ENCODE results near the gene ARVCF.
A peak's percentile ranks its signal among the peaks of the same experiment; 100 is the strongest.

Gene ARVCF

DNA sequence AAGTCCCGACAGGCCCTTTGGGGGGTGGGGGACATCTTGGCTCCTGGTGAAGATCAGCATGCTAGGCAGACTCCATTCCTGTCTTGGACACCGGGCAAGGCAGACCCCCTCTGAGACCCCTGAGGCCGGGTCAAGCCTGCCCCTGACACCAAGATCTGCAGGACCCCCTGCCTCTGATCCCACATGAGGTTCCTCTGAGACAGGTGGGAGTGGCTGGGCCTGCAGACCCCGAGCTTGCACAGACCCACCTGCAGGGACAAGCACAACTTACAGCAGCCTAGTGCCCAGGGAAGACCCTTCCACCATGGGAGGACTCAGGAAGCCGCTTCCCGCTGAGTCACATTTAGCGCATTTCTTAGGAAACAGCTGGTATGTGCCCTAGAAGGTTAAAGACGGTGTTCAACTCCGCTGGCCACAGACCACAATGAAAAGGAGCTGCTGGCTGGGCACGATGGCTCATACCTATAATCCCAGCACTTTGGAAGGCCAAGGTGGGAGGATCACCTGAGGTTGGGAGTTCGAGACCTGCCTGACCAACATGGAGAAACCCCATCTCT is 15.5 kb downstream of the ARVCF start:
- H3K27me3 Mint-ChIP-seq, result no peaks in the 10 kb centered on the region
- H3K4me1 Mint-ChIP-seq, result no peaks in the 10 kb centered on the region
- no peak overlapping the region for H3K4me3 Mint-ChIP-seq
- H3K9me3 Mint-ChIP-seq, result peaks cover 4% of the 10 kb centered on the region
- H3K27ac Mint-ChIP-seq, result no peak overlapping the region
- H3K36me3 Mint-ChIP-seq, result peaks cover 12% of the 10 kb centered on the region

DNA sequence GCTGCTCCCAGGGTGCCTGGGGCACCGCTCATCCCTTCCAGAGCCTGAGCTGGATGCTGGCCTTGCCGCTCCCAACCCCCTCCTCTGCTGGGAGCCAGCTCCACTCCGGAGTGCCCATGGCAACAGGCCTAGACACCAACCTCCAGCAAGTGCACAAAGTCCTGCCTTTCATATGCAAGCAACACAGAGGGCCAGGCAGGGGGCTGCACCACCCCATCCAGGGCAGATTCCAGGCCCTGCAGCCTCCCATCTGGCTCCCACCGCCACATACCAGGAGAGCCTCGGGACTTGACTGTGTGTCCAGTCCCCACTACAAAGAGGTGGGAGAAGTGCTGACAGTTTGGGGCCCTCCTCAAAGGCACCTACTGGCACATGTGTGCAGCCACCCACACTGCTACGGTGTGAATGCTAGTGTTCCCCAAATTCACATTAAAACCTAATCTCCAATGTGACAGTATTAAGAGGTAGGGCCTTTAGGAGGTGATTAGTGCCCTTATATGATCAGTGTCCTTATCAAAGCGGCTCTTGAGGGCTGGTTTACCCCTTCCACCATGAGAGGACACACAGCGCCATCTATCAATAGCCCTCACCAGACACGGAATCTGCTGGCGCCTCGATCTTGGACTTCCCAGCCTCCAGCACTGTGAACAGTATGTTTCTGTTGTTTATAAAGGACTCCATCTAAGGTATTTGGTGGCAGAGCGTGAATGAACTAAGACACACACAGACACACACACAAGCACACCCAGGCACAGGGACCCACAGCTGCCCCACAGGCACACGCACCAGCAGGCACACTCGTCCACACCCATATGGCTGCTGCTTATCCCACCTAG is 16.2 kb downstream of the ARVCF start:
- Mint-ChIP-seq H3K4me1 (no peaks in the 10 kb centered on the region), H3K27ac (no peak overlapping the region), H3K27me3 (no peaks in the 10 kb centered on the region), H3K36me3 (peaks cover 12% of the 10 kb centered on the region), H3K9me3 (peaks cover 4% of the 10 kb centered on the region), H3K4me3 (no peak overlapping the region)

DNA sequence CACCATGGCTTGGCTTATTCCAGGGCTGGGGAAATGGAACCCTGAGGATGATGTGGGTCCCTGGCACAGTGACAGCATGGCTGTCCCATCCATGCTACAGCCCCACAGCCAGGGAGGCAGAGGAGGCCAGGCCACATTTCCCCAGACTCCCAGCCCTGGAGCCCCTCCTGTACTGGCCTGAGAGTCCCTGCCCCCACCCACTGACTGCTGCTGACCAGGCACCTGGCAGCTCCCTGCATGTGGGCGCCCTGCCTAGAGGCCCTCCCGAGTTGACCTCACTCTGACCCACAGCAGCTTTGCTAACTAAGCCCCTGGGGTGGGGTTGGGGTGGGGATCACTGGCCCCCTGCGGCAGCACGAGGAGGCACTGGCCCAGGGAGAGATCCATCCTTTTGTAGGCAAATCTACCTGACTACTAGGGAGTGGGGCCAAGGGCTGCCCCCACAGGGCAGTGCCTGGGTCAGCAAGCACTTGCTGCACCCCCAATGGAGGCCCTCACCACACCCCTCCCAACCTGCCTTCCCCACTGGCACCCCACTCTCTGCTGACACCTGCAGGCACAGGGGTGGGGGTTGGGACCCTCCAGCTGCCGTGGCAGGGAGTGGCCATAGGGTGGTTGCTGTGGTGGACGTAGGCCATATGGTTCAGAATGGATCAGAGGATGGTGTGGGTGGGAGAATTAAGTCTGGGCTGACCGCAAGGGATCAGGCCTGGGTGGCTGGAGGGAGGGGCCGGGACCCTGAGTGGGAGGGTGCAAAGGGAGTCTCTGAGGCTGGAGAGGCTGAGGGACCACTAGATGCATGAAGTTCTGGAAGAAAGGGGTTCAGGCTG is 17.4 kb downstream of the ARVCF start:
- no peaks in the 10 kb centered on the region for H3K4me1 Mint-ChIP-seq
- no peaks in the 10 kb centered on the region for H3K27me3 Mint-ChIP-seq
- H3K4me3 Mint-ChIP-seq, result no peak overlapping the region
- H3K27ac Mint-ChIP-seq, result no peak overlapping the region
- peaks cover 4% of the 10 kb centered on the region for H3K9me3 Mint-ChIP-seq
- H3K36me3 Mint-ChIP-seq, result peaks cover 12% of the 10 kb centered on the region

DNA sequence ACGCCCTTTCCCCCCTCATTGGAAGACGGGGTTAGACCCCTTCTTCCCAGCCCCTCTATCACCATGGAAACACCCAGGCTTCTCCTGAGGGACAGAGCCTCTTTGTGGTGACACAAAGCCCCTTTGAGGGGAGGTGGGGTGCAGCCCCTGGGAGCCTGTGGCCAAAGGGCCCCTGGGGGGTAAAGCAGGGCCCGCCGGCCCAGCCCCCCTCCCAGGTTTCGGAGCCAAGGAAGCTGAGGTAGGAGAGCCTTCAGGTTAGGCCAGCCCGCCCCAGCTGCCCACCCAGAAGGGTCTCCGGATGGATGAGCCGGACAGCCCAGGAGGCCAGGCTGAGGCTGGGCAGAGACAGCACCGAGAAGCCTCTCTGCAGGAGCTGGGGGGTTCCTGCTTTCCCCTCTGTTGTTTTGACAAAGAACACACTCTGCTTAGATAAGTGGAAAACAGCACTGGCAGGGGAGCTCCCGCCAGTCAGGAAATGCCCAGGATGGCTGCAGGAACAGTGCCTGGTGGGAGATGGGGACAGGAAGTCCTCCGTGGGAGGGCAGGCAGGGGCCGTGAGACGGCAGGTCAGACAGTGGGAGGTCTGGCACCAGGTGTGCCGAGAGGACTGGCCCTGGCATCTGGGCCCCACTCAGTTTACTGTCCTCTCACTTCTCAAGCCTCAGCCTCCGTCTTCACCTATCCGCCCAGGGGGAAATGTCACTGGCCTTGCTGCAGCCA is 18.2 kb downstream of the ARVCF start:
- H3K27me3 Mint-ChIP-seq, result no peaks in the 10 kb centered on the region
- no peak overlapping the region for H3K27ac Mint-ChIP-seq

DNA sequence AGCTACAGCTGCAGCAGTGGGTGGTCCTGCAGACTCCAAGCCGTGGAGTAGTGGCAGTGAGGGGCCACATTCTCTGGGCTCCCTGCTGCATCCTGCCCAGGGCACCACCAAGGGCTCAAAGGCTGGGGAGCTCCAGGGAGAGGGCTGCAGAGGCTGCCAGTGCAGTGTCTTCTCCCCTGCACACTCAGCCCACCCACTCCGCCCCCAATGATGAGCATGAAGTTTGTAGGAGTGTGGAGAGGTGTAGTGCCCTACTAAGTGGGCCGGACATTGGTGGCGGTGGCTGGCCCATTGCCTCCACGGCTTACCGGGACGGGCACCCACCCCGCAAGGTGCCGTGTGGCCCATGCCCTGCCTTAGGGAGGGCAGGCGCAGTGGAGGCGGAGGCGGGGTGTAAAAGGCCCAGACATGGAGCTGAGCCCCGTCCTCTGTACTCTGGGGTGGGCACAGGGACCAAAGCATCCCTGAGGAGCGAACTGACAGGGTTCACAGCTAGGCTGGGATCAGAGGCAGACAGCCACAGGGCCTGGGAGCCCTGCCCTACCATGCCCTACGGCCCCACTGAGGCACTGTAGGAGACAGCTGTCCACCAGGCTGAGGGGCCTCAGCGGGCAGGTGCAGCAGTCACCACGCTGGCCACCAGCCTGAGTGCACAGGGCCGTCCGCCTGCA is 18.9 kb downstream of the ARVCF start:
- Mint-ChIP-seq H3K4me3 (no peak overlapping the region), H3K9me3 (no peaks in the 10 kb centered on the region), H3K27me3 (no peaks in the 10 kb centered on the region), H3K36me3 (peaks cover 1% of the 10 kb centered on the region), H3K4me1 (no peaks in the 10 kb centered on the region), H3K27ac (no peak overlapping the region)

More for the DNA sequence above, 18.2 kb downstream of the ARVCF start:
- Mint-ChIP-seq H3K4me3 (no peak overlapping the region), H3K36me3 (peaks cover 7% of the 10 kb centered on the region), H3K9me3 (peaks cover 4% of the 10 kb centered on the region), H3K4me1 (no peaks in the 10 kb centered on the region)

DNA sequence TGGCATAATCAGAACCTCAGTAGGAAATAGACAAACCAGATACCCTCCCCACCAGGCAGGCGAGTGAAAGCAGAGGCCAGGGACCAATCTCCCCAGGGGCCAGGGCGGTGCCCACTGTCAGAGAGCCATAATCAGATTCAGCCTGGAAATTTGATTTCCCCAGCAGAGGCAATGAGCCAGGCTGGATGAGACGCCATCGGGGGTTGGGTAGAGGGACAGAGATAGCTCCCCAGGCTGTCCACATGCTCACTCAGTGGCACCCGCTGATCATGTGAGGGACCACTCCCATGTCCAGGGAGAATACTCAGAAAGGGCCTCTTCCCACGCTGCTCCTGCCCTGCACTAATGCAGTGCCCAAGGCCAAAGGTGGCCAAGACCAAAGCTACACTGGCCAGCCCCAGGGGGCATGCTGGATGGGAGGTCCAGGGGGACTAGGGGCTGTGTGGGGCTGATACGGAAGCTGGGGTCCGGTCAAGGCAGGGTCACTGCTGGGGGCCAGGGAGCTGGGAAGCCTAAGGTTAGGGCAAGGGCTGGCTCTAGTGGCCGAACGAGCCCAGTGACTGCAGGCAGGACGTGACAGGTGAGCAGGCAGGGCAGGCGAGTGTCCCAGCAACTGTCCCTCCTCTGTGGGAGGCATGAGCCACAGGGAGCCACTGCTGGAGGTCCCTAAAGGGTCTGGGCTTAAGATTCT is 19.8 kb downstream of the ARVCF start:
- no peaks in the 10 kb centered on the region for H3K4me1 Mint-ChIP-seq
- H3K9me3 Mint-ChIP-seq, result no peaks in the 10 kb centered on the region
- no peaks in the 10 kb centered on the region for H3K27me3 Mint-ChIP-seq
- no peak overlapping the region for H3K4me3 Mint-ChIP-seq
- H3K27ac Mint-ChIP-seq, result peak overlapping the region; percentile 55
- H3K36me3 Mint-ChIP-seq, result peaks cover 1% of the 10 kb centered on the region

DNA sequence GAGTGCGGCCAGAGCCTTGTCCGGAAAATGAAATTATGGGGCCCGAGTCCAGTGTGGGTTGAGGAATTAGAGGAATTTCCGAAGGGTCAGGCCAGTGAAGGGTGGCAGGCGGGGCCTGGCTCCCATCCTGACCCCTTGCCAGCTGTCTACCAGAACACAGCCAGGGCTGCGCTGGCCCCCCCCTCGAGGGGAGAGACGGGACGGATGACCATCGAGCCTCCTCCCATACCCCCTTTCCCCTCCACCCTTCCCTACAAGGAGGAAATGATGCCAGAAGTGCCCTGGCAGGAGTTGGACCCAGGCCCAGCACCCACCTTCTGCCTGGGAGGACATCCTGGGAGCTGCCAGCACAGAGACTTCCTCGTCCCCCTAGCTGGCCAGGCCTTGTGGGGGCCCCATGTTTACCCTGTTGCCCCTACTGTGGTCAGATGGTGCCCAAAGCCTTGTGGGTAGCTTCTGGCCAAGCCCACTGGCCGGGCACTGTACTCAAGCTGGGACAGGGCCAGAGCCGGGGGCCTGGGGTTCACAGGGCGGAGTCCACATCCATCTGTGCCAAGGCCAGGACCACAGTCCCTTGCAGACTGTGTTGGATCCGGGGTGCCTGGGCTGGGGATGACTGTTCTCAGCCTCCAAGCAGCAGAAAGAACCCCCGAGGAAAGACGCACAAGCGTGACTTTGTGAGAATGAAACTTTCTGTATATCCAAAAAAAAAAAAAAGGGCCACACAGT is 20.8 kb downstream of the ARVCF start:
- Mint-ChIP-seq H3K36me3 (no peaks in the 10 kb centered on the region), H3K9me3 (no peaks in the 10 kb centered on the region), H3K27me3 (no peaks in the 10 kb centered on the region), H3K4me3 (no peak overlapping the region), H3K4me1 (no peaks in the 10 kb centered on the region), H3K27ac (no peak overlapping the region)

DNA sequence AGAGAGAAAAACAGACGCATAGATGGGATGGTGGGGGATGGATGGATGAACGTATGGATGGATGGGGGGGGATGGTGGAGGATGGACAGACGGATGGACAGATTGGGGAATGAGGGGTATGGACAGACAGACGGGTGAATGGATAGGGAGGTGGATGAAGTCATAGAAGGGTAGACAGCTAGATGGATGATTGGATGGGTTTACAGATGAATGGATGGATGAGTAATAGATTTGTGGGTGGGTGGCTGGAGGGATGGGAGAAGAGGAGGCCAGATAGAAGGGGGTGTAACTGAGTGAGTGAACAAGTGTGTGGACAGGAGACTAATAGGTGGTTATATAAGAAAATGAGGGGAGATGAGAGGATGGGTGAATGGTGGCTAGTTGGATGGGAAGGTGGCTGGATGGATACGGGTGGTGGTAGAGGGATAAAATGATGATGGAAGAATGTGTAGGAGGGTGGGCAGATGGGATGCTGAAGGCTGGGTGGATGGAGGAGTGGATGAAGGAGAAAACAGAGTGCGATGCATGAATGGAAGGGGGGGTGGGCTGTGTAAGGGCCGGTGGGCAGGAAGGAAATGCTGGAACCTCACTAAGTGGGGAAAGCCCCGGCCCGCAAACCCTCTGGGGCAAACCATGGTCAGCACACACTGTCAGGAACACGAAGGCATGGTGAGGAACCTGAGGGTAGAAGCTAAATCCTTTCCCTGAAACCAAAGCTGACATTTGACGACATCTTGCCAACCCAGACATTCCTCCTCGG is 21.6 kb downstream of the ARVCF start:
- Mint-ChIP-seq H3K4me1 (no peaks in the 10 kb centered on the region), H3K36me3 (no peaks in the 10 kb centered on the region), H3K9me3 (no peaks in the 10 kb centered on the region), H3K27me3 (no peaks in the 10 kb centered on the region), H3K4me3 (no peak overlapping the region), H3K27ac (no peak overlapping the region)

DNA sequence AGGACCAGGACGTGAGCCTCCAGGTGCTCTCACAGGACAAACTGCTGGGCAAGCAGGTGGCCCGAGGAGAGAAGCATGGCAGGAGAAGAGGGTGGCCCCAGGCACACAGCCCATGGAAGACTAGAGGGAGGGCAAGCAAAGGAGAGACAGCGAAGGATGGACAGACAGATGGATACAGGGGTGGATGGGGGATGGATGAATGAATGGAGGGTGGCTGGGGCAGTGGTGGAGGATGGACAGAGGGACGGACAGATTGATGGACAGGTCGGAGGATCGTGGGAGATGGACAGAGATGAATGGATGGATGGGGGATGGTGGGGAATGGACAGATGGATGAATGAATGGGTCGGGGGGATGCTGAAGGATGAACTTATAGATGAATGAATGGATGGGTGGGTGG is 22.7 kb downstream of the ARVCF start:
- H3K36me3 Mint-ChIP-seq, result no peaks in the 10 kb centered on the region
- H3K27ac Mint-ChIP-seq, result no peak overlapping the region
- no peaks in the 10 kb centered on the region for H3K27me3 Mint-ChIP-seq
- no peaks in the 10 kb centered on the region for H3K4me1 Mint-ChIP-seq
- H3K4me3 Mint-ChIP-seq, result no peak overlapping the region
- no peaks in the 10 kb centered on the region for H3K9me3 Mint-ChIP-seq

DNA sequence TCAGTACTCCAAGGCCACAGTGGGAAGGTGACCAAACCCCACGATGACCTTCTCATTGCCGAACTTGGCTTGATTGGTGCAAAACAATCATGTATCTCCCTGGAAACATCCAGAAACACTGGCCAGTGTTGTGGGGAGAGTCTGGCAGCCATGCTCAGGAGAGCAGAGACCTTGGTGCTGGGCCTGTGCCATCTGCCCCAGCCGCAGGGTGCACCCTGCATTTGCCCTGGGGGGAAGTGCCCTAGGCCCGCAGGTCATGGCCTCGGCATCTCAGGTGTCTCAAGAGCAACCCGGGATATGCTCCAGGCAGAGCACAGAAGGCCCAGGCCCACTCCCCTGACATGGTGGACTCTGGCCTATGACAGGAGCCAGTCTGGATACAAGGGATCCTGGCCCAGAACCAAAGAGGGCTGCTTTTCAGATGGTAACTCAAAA is 23.7 kb downstream of the ARVCF start:
- Mint-ChIP-seq H3K27me3 (no peaks in the 10 kb centered on the region), H3K4me1 (no peaks in the 10 kb centered on the region), H3K9me3 (no peaks in the 10 kb centered on the region), H3K4me3 (no peak overlapping the region), H3K27ac (no peak overlapping the region), H3K36me3 (no peaks in the 10 kb centered on the region)

DNA sequence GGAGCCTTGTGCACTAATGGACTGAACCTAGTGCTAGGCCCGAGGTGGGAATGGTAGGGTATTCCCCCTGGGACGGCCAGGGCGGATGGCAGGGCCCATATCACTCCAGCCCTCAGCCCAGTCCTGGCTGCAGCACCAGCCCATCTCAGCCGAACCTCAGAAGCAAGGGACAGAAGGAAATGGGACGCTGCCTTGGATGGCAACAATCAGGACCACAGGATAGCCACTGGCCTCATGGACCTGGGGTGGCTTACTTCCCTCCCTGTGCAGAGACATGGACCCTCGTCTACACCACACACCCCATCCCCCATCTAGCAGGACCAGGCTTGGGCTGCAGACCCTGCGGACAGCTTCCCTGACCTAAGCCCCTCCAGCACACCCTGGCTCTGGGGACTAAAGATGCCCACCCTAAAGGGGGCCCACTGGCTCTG is 24.1 kb downstream of the ARVCF start:
- Mint-ChIP-seq H3K36me3 (no peaks in the 10 kb centered on the region), H3K27ac (no peak overlapping the region), H3K27me3 (no peaks in the 10 kb centered on the region), H3K4me1 (no peaks in the 10 kb centered on the region), H3K4me3 (no peak overlapping the region), H3K9me3 (no peaks in the 10 kb centered on the region)

DNA sequence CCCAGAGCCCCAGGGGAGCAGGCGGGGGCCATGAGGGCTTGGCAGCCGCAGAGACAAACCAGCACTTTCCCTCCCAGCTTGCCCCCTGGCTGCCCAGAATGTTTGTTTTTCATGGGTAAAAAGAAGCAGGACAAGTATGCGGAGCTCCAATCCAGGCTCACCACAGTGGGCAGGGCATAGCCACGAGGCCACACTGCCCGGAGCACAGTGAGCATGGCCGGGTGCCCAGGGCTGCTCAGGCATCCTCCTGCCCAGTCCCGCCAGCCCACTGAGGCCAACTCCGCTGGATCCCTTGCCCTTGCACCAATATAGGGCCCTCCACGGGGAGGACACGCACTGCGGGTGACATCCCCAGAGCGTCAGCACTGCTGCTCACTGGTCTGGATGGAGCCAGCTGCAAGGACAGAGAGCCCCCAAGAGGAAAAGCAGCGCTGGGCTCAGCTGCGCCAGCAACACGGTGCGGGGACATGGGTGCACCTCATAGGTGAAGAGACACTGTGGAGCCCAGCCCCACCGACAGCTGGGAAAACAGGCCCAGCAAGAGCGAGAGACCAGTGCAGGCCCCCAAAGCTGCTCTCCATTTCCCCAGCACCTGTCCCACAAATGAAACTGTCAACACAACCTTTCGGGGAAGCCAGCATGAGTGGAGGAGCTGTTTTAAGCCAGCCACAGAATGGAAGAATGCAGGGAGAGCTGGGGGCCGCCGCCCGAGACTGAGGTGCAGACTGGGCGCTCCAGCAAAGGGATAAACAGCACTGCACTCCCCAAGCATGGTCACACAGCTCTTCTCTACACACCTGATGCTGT is 24.8 kb downstream of the ARVCF start:
- Mint-ChIP-seq H3K9me3 (no peaks in the 10 kb centered on the region), H3K27ac (no peak overlapping the region), H3K4me3 (no peak overlapping the region), H3K4me1 (no peaks in the 10 kb centered on the region), H3K27me3 (no peaks in the 10 kb centered on the region), H3K36me3 (no peaks in the 10 kb centered on the region)

DNA sequence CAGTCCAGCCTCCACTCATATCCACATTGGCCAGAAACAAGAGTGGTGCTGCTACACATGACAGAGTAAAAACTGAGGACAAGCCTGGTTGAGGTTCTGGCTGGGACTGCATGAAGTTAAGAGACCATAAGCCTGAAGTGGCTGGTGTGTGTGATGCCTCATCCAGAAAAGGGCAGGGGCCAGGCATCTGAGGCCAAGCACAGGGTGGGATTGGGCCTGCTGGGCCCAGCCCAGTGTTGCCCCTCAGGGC is 25.3 kb downstream of the ARVCF start:
- Mint-ChIP-seq H3K27me3 (no peaks in the 10 kb centered on the region), H3K27ac (no peak overlapping the region), H3K36me3 (no peaks in the 10 kb centered on the region), H3K4me1 (no peaks in the 10 kb centered on the region), H3K9me3 (no peaks in the 10 kb centered on the region), H3K4me3 (no peak overlapping the region)
